ENCODE results near the gene NPDC1.

Gene NPDC1, protein sequence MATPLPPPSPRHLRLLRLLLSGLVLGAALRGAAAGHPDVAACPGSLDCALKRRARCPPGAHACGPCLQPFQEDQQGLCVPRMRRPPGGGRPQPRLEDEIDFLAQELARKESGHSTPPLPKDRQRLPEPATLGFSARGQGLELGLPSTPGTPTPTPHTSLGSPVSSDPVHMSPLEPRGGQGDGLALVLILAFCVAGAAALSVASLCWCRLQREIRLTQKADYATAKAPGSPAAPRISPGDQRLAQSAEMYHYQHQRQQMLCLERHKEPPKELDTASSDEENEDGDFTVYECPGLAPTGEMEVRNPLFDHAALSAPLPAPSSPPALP

GRCh38 chr9:137046088-137046787 is at the start of gene NPDC1:
Gene NPDC1, minus strand, starts transcription at chr9:137046177. Its CDS starts 188 bp downstream, at chr9:137045989.
- peak; percentile 85 for DNase-seq (ENCODE audit: low spot score)

- no peak for DNase-seq (ENCODE audit: low spot score)
Observed at GRCh38 chr9:137089232-137089947, 43.4 kb upstream of the NPDC1 start.

GRCh38 chr9:137088121-137088520 is 42.1 kb upstream of the NPDC1 start:
- no peak for DNase-seq (ENCODE audit: low spot score)

GRCh38 chr9:137087409-137087925 is 41.5 kb upstream of the NPDC1 start:
- no peak for DNase-seq (ENCODE audit: low spot score)

DNA sequence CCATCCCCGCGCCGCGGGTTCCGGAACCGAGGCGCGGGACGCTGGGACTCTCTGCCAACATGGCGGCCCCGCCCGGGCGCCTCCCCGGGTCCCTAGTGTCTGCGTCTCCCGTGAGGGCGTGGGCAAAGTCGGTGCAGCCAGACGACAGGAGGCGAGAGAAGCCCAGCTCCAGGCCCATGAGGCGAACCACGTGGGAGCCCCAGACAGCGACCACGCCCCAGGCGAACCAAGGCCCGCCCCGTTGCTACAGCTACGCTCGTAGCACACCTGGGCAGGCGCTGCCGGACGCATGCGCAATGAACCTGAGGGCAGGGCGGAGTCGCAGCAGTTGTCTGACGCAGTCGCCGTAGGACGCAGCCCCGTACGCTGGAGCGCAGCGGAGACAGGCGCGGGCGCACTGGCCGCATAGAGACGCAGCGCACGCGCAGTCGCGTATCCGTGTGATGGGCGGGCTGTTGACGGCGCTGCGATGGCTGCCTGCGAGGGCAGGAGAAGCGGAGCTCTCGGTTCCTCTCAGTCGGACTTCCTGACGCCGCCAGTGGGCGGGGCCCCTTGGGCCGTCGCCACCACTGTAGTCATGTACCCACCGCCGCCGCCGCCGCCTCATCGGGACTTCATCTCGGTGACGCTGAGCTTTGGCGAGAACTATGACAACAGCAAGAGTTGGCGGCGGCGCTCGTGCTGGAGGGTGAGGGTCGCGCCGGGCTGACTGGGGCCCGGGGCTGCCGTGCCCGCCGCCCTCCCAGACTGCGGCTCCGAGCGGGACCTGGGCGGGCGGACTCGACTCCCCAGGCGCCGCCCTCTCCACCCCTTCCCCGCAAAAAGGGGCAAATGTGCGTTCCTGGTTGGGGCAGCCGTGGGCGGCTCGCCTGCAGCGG is 40.8 kb upstream of the NPDC1 start, which contains the start of gene MAN1B1:
Gene MAN1B1, plus strand, starts transcription at position 455 of the 878 bp plus-strand sequence. Its CDS starts 15 bp downstream, at position 470.
- peak; percentile 100 for DNase-seq (ENCODE audit: low spot score)

GRCh38 chr9:137085920-137086530 is 40.0 kb upstream of the NPDC1 start:
- DNase-seq (ENCODE audit: low spot score): peak; percentile 54

GRCh38 chr9:137084526-137084925 is 38.5 kb upstream of the NPDC1 start:
- DNase-seq (ENCODE audit: low spot score): peak; percentile 22

- peak; percentile 100 for DNase-seq (ENCODE audit: low spot score)
Observed at GRCh38 chr9:137083394-137084004, 37.5 kb upstream of the NPDC1 start.

DNA sequence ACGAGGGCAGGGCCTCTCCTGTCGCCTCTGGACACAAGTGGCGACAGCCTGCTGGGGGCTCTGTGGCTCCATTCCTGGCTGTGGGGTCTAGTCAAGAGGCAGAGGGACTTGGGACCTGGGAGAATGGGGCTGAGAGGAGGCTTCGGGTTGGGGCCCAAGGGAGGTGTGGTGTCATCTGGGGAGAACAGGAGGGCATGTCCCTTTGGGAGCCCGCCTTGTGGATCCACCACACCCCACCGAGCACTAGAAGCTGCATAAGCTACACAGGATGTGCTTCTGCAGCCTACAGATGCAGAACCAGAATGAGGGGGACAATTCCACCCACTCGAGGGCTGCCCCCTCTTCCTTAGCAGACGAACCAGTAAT is 36.9 kb upstream of the NPDC1 start:
- no peak for DNase-seq (ENCODE audit: low spot score)

DNA sequence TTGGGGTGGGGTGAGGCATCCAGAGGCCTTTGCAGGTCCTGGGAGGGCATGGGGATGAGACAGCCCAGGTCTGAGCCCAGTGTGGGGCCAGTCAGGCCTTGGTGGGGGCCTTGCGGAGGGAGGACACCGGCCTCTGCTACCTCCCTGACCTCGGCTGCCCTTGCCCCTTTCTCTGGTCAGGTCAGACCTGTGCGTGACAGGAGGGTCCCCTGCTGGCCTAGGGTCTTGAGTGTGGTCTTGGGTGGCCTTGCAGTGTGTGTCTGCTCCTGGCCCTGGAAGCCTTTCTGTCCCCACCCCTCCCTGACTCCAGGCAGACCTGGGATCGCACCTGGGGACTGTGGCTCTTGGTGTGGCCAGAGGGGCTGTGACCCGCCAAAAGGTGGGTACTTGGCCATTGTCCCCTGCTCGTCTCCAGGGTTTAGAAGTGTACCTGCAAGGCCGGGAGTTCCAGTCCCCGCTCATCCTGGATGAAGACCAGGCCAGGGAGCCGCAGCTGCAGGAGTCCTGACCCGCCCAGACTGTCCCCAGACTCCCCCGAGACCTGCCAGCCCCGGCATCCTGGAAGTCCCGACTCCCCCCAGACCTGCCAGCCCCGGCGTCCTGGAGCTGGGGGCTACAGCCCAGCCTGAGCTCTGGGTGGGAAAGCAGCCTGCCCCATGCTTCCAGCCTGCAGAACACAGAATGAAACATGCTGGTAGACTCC is 36.4 kb upstream of the NPDC1 start:
- DNase-seq (ENCODE audit: low spot score): no peak

DNA sequence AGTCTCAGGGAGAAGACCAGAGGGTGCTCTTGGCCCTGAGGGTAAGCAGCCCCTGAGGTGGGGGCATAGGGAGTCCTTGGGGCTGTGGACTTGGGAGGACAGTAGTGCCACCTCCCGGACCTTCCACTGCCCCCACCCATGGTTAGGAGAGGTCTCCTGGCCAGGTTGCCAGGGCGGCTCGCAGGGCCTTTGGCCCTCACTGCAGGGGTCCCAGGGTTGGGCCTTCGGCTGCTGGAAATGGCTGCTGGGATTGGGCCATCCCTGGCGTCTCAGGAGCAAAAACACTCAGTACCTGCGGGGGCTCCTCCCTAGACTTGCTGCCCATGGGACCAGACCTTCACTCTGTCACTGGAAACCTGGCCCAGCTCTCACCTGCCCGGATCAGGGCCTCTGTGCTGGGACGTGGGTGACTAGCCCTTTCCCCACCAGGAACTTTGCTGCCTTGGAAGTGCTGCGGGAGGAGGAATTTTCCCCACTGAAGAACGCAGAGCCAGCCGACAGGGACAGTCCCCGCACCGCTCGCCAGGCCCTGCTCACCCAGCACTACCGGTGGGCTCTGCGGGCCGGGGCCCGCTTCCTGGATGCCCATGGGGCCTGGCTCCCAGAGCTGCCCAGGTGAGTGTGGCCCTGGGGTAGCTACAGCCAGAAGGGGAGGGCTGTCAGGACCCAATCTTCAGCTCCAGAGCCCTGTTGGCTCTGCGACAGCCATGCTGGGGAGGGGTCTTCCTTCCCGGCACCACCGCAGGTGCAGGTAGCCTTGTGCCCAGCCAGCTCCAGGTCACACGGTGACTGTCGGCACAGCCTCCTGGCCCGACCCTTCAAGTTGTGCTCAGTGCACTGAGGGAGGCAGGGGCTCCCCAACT is 34.5 kb upstream of the NPDC1 start:
- DNase-seq (ENCODE audit: low spot score): no peak

- no peak for DNase-seq (ENCODE audit: low spot score)
Observed at GRCh38 chr9:137079401-137079787, 33.4 kb upstream of the NPDC1 start.

GRCh38 chr9:137078701-137079400 is 32.9 kb upstream of the NPDC1 start:
- DNase-seq (ENCODE audit: low spot score): no peak

DNA sequence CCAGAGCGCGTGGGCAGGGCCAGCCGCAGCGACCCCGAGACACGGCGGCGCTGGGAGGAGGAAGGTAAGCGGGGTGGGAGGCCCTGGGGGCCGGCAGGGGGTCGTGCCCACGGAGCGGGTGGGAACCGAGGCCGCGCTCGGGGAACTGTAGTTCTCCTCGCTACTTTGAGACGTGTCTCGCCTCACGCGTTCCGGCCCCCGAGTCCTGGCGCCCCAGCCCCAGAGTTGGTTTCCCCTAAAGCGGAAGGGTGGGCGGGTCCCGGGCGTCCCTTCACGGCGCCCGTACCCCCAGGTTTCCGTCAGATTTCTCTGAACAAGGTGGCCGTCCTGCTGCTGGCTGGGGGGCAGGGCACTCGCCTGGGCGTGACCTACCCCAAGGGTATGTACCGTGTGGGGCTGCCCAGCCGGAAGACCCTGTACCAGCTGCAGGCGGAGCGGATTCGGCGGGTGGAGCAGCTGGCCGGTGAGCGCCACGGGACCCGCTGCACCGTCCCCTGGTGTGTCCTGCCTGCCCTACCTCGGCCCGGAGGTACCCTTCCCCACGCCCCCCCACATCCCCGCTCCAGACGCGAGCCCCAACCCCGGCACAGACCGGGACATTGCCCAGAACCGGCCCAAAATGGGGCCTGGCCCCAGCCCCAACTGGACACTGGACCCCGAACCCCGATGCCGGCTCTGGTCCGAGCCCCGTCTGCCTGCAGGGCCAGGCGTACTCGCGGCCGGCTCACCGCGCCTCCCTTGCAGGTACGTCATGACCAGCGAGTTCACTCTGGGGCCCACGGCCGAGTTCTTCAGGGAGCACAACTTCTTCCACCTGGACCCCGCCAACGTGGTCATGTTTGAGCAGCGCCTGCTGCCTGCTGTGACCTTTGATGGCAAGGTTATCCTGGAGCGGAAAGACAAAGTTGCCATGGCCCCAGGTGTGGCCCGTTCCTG is 32.0 kb upstream of the NPDC1 start:
- DNase-seq (ENCODE audit: low spot score): peak; percentile 28

GRCh38 chr9:137077010-137077747 is 31.2 kb upstream of the NPDC1 start, which contains the start of gene UAP1L1:
Gene UAP1L1, plus strand, starts transcription at chr9:137077517. Its CDS starts 16 bp downstream, at chr9:137077533.
- DNase-seq (ENCODE audit: low spot score): peak; percentile 47

DNA sequence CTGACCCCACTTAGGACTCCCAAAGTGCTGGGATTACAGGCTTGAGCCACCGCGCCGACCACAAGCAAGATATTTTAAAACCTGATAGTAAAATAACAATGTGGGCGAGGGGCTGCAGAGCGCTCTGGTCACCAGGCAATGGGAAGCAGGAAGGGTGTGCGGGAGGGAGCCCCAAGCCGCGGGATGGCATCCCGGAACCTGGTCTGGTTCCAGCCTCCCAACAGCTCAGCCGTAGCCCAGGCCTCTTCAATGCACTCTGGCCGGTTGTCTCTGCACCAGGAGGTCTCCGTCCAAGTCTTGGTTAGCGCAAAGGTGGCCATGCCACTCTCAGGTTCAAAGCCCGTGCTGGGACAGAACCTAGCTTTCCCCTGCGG is 30.6 kb upstream of the NPDC1 start:
- no peak for DNase-seq (ENCODE audit: low spot score)

Measured in kidney tubule cell (primary cell).